MCF 10A (cell line): ENCODE data around the gene YARS1. TPM values are rescaled to one million over a fixed set of nuclear protein-coding genes. Genes with fewer than 3 reads are reported as not detected.

Experiments used
- BruUV-seq: library from RNA; stranded (reverse); fragments of 400-500 nt; replicated peaks from 2 replicates; lab custom pipeline; 2021; lab: Mats Ljungman, UMichigan
- CTCF ChIA-PET: fragments of 300-600 bp; sonication (Branson Sonifier 250); formaldehyde crosslinking; extraction: SDS; loops from one replicate; lab custom pipeline; 2021; ENCODE audit warnings: antibody characterized with exemption, inconsistent platforms; lab: Yijun Ruan, JAX
- POLR2A ChIA-PET: fragments of 300-600, 350-650 bp; sonication (Branson Sonifier 250); formaldehyde crosslinking; extraction: SDS; loops from one replicate; lab custom pipeline; 2020; ENCODE audit warnings: antibody characterized with exemption, inconsistent platforms; lab: Yijun Ruan, JAX
- DNase-seq: peaks from one replicate; pipeline ENCODE4 v3.0.0-alpha.2; 2018; ENCODE audit not compliant: unreplicated experiment
- H3K27ac Mint-ChIP-seq: one replicate; pipeline ENCODE4 v1.8.0; 2022; ENCODE audit warnings: mild to moderate bottlenecking, low read depth, mixed read lengths; ENCODE audit not compliant: unreplicated experiment
- H3K27me3 Mint-ChIP-seq: one replicate; pipeline ENCODE4 v1.8.0; 2022; ENCODE audit warnings: mixed read lengths; ENCODE audit not compliant: insufficient read depth, unreplicated experiment
- H3K36me3 Mint-ChIP-seq: one replicate; pipeline ENCODE4 v1.8.0; 2022; ENCODE audit warnings: mild to moderate bottlenecking, moderate library complexity, mixed read lengths; ENCODE audit not compliant: insufficient read depth, unreplicated experiment
- H3K4me1 Mint-ChIP-seq: one replicate; pipeline ENCODE4 v1.8.0; 2022; ENCODE audit warnings: mixed read lengths; ENCODE audit not compliant: insufficient read depth, unreplicated experiment
- H3K4me3 Mint-ChIP-seq: one replicate; pipeline ENCODE4 v1.8.0; 2022; ENCODE audit warnings: mild to moderate bottlenecking, moderate library complexity, mixed read lengths; ENCODE audit not compliant: unreplicated experiment
- H3K9me3 Mint-ChIP-seq: one replicate; pipeline ENCODE4 v1.8.0; 2022; ENCODE audit warnings: mixed read lengths; ENCODE audit not compliant: unreplicated experiment
- intact Hi-C: fragments of 100-400 bp; cut with micrococcal nuclease; formaldehyde crosslinking; loops from 2 replicates; pipeline ENCODE4 v1.14.1; 2022
- total RNA-seq: library from RNA; stranded (reverse); gene quantifications from 2 replicates; pipeline ENCODE4 v1.2.3, GENCODE V29; 2022
- TF ChIP-seq, protein P1 (sequence below): fragments of 200-600 bp; IDR thresholded peaks from one replicate; pipeline ENCODE4 v1.8.0; 2022; ENCODE audit warnings: antibody characterized with exemption, mild to moderate bottlenecking; ENCODE audit not compliant: unreplicated experiment

YARS1 gene
- total RNA-seq, 1 experiment from 2014 or later = 372 TPM

DNA sequence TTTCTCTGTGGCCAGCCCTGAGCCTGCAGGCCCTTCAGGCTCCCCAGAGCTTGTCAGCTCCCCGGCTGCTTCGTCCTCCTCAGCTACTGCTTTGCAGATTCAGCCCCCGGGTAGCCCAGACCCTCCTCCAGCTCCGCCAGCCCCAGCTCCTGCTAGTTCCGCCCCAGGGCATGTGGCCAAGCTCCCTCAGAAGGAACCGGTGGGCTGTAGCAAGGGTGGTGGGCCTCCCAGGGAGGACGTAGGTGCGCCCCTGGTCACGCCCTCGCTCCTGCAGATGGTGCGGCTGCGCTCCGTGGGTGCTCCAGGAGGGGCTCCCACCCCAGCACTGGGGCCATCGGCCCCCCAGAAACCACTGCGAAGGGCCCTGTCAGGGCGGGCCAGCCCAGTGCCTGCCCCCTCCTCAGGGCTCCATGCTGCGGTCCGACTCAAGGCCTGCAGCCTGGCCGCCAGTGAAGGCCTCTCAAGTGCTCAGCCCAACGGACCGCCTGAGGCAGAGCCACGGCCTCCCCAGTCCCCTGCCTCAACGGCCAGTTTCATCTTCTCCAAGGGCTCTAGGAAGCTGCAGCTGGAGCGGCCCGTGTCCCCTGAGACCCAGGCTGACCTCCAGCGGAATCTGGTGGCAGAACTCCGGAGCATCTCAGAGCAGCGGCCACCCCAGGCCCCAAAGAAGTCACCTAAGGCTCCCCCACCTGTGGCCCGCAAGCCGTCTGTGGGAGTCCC lies 45.4 kb downstream of the YARS1 start:
- TF ChIP-seq, protein P1, sequence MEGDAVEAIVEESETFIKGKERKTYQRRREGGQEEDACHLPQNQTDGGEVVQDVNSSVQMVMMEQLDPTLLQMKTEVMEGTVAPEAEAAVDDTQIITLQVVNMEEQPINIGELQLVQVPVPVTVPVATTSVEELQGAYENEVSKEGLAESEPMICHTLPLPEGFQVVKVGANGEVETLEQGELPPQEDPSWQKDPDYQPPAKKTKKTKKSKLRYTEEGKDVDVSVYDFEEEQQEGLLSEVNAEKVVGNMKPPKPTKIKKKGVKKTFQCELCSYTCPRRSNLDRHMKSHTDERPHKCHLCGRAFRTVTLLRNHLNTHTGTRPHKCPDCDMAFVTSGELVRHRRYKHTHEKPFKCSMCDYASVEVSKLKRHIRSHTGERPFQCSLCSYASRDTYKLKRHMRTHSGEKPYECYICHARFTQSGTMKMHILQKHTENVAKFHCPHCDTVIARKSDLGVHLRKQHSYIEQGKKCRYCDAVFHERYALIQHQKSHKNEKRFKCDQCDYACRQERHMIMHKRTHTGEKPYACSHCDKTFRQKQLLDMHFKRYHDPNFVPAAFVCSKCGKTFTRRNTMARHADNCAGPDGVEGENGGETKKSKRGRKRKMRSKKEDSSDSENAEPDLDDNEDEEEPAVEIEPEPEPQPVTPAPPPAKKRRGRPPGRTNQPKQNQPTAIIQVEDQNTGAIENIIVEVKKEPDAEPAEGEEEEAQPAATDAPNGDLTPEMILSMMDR = no peak
- Mint-ChIP-seq H3K27me3 (no peaks in the 10 kb centered on the region), H3K4me1 (peaks cover 43% of the 10 kb centered on the region), H3K27ac (peak overlapping the region; percentile 64), H3K4me3 (no peak overlapping the region), H3K9me3 (no peaks in the 10 kb centered on the region), H3K36me3 (peaks cover 73% of the 10 kb centered on the region)
- intact Hi-C loops = loop anchor here (5.0 kb wide), 1 partner anchor 101 kb away; the partner anchor contains the start of gene FNDC5
- ChIA-PET POLR2A (interaction anchor here (0.6 to 6.9 kb wide), 10 partner anchors 10 to 71 kb away, joined by 3 to 61 read pairs (median 6); no protein-coding TSS in a partner anchor), CTCF (interaction anchor here (0.7 to 18.4 kb wide), 5 partner anchors 9 to 122 kb away, joined by 3 to 418 read pairs (median 22); no protein-coding TSS in a partner anchor)
- DNase-seq = no peak
- BruUV-seq = no TSS peak

- ChIA-PET POLR2A (interaction anchor here (0.6 to 6.9 kb wide), 4 partner anchors 11 to 72 kb away, joined by 3 to 61 read pairs (median 21); no protein-coding TSS in a partner anchor), CTCF (interaction anchor here (0.7 to 18.4 kb wide), 3 partner anchors 8 to 123 kb away, joined by 3 to 418 read pairs (median 51); no protein-coding TSS in a partner anchor)
- H3K27me3 Mint-ChIP-seq = no peaks in the 10 kb centered on the region
- H3K4me1 Mint-ChIP-seq = peaks cover 43% of the 10 kb centered on the region
- H3K4me3 Mint-ChIP-seq = no peak overlapping the region
- DNase-seq = no peak
- TF ChIP-seq, protein P1 = no peak
- no peaks in the 10 kb centered on the region for H3K9me3 Mint-ChIP-seq
- H3K27ac Mint-ChIP-seq = peak overlapping the region; percentile 42
- intact Hi-C loops = loop anchor here (5.0 kb wide), 1 partner anchor 101 kb away; the partner anchor contains the start of gene FNDC5
- peaks cover 66% of the 10 kb centered on the region for H3K36me3 Mint-ChIP-seq
- BruUV-seq = no TSS peak
These were observed 46.2 kb downstream of the YARS1 start for GRCh38 chr1:32770741-32771548.

DNA sequence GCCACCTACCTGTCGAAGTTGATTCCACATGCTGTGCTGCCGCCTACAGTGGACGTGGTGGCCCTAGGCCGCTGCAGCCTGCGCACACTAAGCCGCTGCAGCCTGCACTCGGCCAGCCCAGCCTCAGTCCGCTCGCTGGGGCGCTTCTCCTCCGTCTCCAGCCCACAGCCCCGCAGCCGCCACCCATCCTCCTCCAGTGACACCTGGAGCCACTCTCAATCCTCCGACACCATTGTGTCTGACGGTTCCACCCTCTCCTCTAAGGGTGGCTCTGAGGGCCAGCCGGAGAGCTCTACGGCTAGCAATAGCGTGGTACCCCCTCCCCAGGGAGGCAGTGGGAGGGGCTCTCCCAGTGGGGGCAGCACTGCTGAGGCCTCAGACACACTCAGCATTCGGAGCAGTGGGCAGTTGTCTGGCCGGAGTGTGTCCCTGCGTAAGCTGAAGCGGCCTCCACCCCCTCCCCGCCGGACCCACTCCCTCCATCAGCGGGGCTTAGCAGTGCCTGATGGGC lies 46.9 kb downstream of the YARS1 start:
- Mint-ChIP-seq H3K9me3 (no peaks in the 10 kb centered on the region), H3K27ac (no peak overlapping the region), H3K4me3 (no peak overlapping the region), H3K36me3 (peaks cover 59% of the 10 kb centered on the region), H3K4me1 (peaks cover 39% of the 10 kb centered on the region), H3K27me3 (no peaks in the 10 kb centered on the region)
- BruUV-seq = no TSS peak
- no peak for DNase-seq
- TF ChIP-seq, protein P1 = no peak
- ChIA-PET CTCF (interaction anchor here (0.6 to 18.4 kb wide), 3 partner anchors 31 to 58 kb away, joined by 3 to 418 read pairs (median 4); no protein-coding TSS in a partner anchor), POLR2A (interaction anchor here (2.2 to 6.9 kb wide), 4 partner anchors 11 to 59 kb away, joined by 10 to 61 read pairs (median 31); no protein-coding TSS in a partner anchor)
- intact Hi-C loops = loop anchor here (5.0 kb wide), 1 partner anchor 102 kb away; the partner anchor contains the start of gene FNDC5
